Astrocyte (in vitro differentiated cells and primary cell): Measurements from ENCODE around the gene BLOC1S4. TPM values are rescaled to one million over a fixed set of nuclear protein-coding genes. Genes with fewer than 3 reads are reported as not detected.

ENCODE experiments used
- DNase-seq: peaks from one replicate; pipeline ENCODE4 v3.0.0-alpha.2; 2010; ENCODE audit warnings: low read depth
- FAIRE-seq: peaks from 2 replicates; lab custom pipeline; 2011; peaks lifted over from hg19 to GRCh38; lab: Jason Lieb, UNC
- H2AFZ ChIP-seq: 2 replicates; pipeline ENCODE4 v1.6.0; 2012; ENCODE audit warnings: low read depth, low read length, inconsistent platforms
- H3K27ac ChIP-seq: 2 replicates; pipeline ENCODE4 v1.5.1; 2011; ENCODE audit warnings: low read depth, low read length, inconsistent platforms
- H3K27me3 ChIP-seq: 2 replicates; pipeline ENCODE4 v1.6.0; 2011; ENCODE audit warnings: low read length, inconsistent platforms; ENCODE audit not compliant: insufficient read depth
- H3K36me3 ChIP-seq: 2 replicates; pipeline ENCODE4 v1.5.1; 2011; ENCODE audit warnings: low read length, inconsistent platforms; ENCODE audit not compliant: insufficient read depth
- H3K4me1 ChIP-seq: 2 replicates; pipeline ENCODE4 v1.5.1; 2011; ENCODE audit warnings: low read length, inconsistent platforms; ENCODE audit not compliant: insufficient read depth
- H3K4me2 ChIP-seq: 2 replicates; pipeline ENCODE4 v1.6.0; 2012; ENCODE audit warnings: low read length, inconsistent platforms
- H3K4me3 ChIP-seq: 2 replicates; pipeline ENCODE4 v1.5.1; 2011; ENCODE audit warnings: low read depth, mild to moderate bottlenecking, low read length, inconsistent platforms; ENCODE audit not compliant: insufficient read depth
- H3K79me2 ChIP-seq: 2 replicates; pipeline ENCODE4 v1.6.0; 2012; ENCODE audit warnings: mild to moderate bottlenecking, low read length, inconsistent platforms; ENCODE audit not compliant: insufficient read depth
- H3K9ac ChIP-seq: 2 replicates; pipeline ENCODE4 v1.6.0; 2012; ENCODE audit warnings: mild to moderate bottlenecking, low read length, inconsistent platforms
- H3K9me3 ChIP-seq: 2 replicates; pipeline ENCODE4 v1.5.1; 2012; ENCODE audit warnings: low read depth, mild to moderate bottlenecking, low read length, inconsistent platforms; ENCODE audit not compliant: insufficient read depth
- H4K20me1 ChIP-seq: 2 replicates; pipeline ENCODE4 v1.6.0; 2012; ENCODE audit warnings: low read length, inconsistent platforms; ENCODE audit not compliant: insufficient read depth
- H3K27ac Mint-ChIP-seq: one replicate; pipeline ENCODE4 v1.8.0; 2021; ENCODE audit warnings: mild to moderate bottlenecking, mixed read lengths; ENCODE audit not compliant: unreplicated experiment
- H3K27me3 Mint-ChIP-seq: one replicate; pipeline ENCODE4 v1.8.0; 2021; ENCODE audit warnings: low read depth, mixed read lengths; ENCODE audit not compliant: unreplicated experiment
- H3K36me3 Mint-ChIP-seq: one replicate; pipeline ENCODE4 v1.8.0; 2021; ENCODE audit warnings: low read depth, mixed read lengths; ENCODE audit not compliant: unreplicated experiment
- H3K4me1 Mint-ChIP-seq: one replicate; pipeline ENCODE4 v1.8.0; 2021; ENCODE audit warnings: low read depth, mixed read lengths; ENCODE audit not compliant: unreplicated experiment
- H3K4me3 Mint-ChIP-seq: one replicate; pipeline ENCODE4 v1.8.0; 2021; ENCODE audit warnings: mild to moderate bottlenecking, moderate library complexity, mixed read lengths; ENCODE audit not compliant: unreplicated experiment
- H3K9me3 Mint-ChIP-seq: one replicate; pipeline ENCODE4 v1.8.0; 2021; ENCODE audit warnings: mild to moderate bottlenecking, mixed read lengths; ENCODE audit not compliant: unreplicated experiment
- EZH2 ChIP-seq: IDR thresholded peaks from 2 replicates; pipeline ENCODE4 v1.6.1; 2012; ENCODE audit warnings: mild to moderate bottlenecking, low read length, inconsistent platforms; ENCODE audit not compliant: insufficient read depth
- total RNA-seq: library from RNA; stranded (reverse); gene quantifications from 2 replicates; pipeline ENCODE4 v1.2.1, GENCODE V29; 2021
- TF ChIP-seq, protein P1 (sequence below): IDR thresholded peaks from 2 replicates; pipeline ENCODE4 v1.5.1; 2011; ENCODE audit warnings: low read depth, mild to moderate bottlenecking, inconsistent platforms, low read length, moderate library complexity; ENCODE audit not compliant: insufficient read depth

The BLOC1S4 gene
- total RNA-seq, 1 donor from 2014 or later = 20.9 TPM

DNA sequence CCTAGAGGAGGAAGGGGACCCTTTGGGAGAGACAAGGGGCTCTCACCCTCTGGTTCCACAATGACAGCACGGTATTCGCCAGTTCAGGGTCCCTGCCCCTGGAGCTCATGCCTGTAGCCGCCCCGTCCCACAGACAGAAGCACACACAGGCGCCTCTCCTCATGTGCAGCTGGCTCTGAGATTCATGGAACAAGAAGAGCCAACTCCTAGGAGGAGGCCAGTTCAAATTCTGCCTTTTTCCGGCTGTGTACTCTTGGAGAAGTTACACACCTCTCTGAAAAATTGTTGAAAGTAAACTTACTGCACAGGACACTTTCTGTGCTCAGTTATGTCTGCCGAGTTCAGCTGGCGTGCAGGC, 15.3 kb downstream of the BLOC1S4 start:
- Histone ChIP-seq H3K9me3 (no peaks in the 10 kb centered on the region), H4K20me1 (no peaks in the 10 kb centered on the region), H3K9ac (no peak overlapping the region), H3K79me2 (no peaks in the 10 kb centered on the region), H3K4me3 (no peak overlapping the region), H3K4me1 (peaks cover 19% of the 10 kb centered on the region), H2AFZ (no peak overlapping the region), H3K36me3 (no peaks in the 10 kb centered on the region), H3K27ac (no peak overlapping the region), H3K4me2 (no peak overlapping the region), H3K27me3 (no peaks in the 10 kb centered on the region)
- DNase-seq (no peak), FAIRE-seq (no peak)
- Mint-ChIP-seq H3K27ac (peak overlapping the region; percentile 72), H3K36me3 (no peaks in the 10 kb centered on the region), H3K4me1 (peaks cover 5% of the 10 kb centered on the region), H3K4me3 (no peak overlapping the region), H3K9me3 (peaks cover 2% of the 10 kb centered on the region), H3K27me3 (peaks cover 4% of the 10 kb centered on the region)
- TF ChIP-seq EZH2 = no peak
- TF ChIP-seq, protein P1, sequence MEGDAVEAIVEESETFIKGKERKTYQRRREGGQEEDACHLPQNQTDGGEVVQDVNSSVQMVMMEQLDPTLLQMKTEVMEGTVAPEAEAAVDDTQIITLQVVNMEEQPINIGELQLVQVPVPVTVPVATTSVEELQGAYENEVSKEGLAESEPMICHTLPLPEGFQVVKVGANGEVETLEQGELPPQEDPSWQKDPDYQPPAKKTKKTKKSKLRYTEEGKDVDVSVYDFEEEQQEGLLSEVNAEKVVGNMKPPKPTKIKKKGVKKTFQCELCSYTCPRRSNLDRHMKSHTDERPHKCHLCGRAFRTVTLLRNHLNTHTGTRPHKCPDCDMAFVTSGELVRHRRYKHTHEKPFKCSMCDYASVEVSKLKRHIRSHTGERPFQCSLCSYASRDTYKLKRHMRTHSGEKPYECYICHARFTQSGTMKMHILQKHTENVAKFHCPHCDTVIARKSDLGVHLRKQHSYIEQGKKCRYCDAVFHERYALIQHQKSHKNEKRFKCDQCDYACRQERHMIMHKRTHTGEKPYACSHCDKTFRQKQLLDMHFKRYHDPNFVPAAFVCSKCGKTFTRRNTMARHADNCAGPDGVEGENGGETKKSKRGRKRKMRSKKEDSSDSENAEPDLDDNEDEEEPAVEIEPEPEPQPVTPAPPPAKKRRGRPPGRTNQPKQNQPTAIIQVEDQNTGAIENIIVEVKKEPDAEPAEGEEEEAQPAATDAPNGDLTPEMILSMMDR = no peak

DNA sequence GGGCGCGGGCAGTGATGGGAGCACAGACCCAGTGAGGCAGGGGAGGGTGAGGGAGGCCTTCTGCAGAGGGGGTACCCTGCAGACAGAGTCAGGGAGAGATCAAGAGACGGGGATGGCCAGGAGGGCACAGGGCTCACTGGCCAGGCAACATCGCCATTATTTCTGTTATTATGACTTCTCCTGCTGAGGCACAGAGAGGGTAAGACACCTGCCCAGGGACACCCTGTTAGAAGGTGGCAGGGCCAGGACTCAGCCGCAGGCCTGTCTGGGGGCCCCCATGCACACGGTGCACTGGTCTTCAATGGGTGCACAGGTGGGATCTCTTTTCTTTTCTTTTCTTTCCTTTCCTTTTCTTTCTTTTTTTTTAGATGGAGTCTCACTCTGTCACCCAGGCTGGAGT, 15.8 kb downstream of the BLOC1S4 start:
- Mint-ChIP-seq H3K27ac (peak overlapping the region; percentile 72), H3K4me1 (peaks cover 5% of the 10 kb centered on the region), H3K36me3 (no peaks in the 10 kb centered on the region), H3K27me3 (peaks cover 4% of the 10 kb centered on the region), H3K9me3 (peaks cover 2% of the 10 kb centered on the region), H3K4me3 (no peak overlapping the region)
- Histone ChIP-seq H4K20me1 (no peaks in the 10 kb centered on the region), H3K4me2 (no peak overlapping the region), H3K27ac (no peak overlapping the region), H3K36me3 (no peaks in the 10 kb centered on the region), H2AFZ (no peak overlapping the region), H3K4me3 (no peak overlapping the region), H3K79me2 (no peaks in the 10 kb centered on the region), H3K9ac (no peak overlapping the region), H3K9me3 (no peaks in the 10 kb centered on the region), H3K4me1 (peaks cover 16% of the 10 kb centered on the region), H3K27me3 (no peaks in the 10 kb centered on the region)
- no peak for FAIRE-seq
- TF ChIP-seq, protein P1 = no peak
- no peak for TF ChIP-seq EZH2
- DNase-seq = no peak

DNA sequence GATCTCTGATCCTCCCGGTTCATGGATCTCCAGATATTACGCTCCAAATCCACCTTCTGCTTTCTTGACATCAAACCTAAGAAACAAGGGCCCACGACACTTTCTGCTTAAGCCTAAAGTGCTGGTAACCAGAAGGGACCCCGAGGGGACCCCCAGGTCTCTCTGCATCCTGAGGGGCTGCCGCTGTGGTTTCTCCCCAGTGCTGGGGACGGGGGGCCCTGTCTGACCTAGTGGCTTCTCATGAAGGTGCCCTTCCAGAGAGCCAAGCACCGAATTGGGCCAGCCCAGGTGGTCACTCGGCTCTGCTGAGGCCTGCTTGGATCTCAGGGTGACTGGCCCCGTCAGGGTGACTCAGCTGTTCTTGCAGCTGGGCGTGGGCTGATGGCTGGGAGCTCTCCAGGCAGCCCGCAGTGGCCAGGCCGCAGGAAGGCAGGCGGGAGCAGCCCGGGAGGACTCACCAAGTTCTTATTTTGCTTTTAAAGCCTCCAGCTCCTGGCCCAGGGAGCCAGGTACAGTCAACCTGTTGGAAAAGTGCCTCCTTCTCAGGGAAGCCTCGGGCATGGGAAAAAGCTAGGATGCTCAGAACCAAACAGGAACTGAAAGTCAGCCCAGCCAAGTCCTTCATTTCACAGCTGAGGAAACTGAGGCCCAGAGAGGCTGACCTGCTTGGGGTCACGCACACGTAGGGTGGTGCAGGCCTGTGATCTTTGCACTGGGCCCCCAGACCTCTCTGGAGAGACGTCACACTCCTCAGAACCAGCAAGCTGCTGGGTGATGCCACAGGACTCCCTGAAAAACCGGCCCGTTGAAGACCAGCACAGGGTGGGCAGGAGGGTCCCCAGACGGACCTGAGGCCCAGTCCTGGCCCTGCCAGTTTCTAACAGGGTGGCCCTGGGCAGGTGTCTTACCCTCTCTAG, 16.7 kb downstream of the BLOC1S4 start:
- Mint-ChIP-seq H3K36me3 (no peaks in the 10 kb centered on the region), H3K4me1 (peaks cover 5% of the 10 kb centered on the region), H3K4me3 (no peak overlapping the region), H3K27me3 (peaks cover 4% of the 10 kb centered on the region), H3K27ac (peak overlapping the region; percentile 90), H3K9me3 (peaks cover 2% of the 10 kb centered on the region)
- Histone ChIP-seq H3K9me3 (no peaks in the 10 kb centered on the region), H3K4me3 (no peak overlapping the region), H2AFZ (peak overlapping the region; percentile 53), H3K36me3 (no peaks in the 10 kb centered on the region), H3K4me1 (peaks cover 10% of the 10 kb centered on the region), H3K9ac (peak overlapping the region; percentile 53), H3K4me2 (peak overlapping the region; percentile 62), H3K27me3 (no peaks in the 10 kb centered on the region), H3K79me2 (no peaks in the 10 kb centered on the region), H4K20me1 (no peaks in the 10 kb centered on the region), H3K27ac (peak overlapping the region; percentile 73)
- FAIRE-seq (no peak), DNase-seq (peak; percentile 93)
- TF ChIP-seq, protein P1 = no peak
- no peak for TF ChIP-seq EZH2
